Astrocyte of the spinal cord (primary cell): ENCODE results near the gene CNTN5.

Source experiments
- DNase-seq: peaks from one replicate; pipeline ENCODE4 v3.0.0; 2011; ENCODE audit warnings: low read depth, low spot score
- H3K4me3 ChIP-seq: 2 replicates; pipeline ENCODE4 v1.5.1; 2011; ENCODE audit warnings: low read depth, mild to moderate bottlenecking, low read length, moderate library complexity
- CTCF ChIP-seq: IDR thresholded peaks from 2 replicates; pipeline ENCODE4 v1.5.1; 2012; ENCODE audit warnings: low read depth, mild to moderate bottlenecking, low read length, inconsistent platforms
- in situ Hi-C: cut with HindIII; loops from 2 replicates; pipeline ENCODE4 v1.10.0; 2017; ENCODE audit warnings: low sequenced_read_pairs

The CNTN5 gene

GRCh38 chr11:99154277-99154676, 133.5 kb downstream of the CNTN5 start:
- no peak for DNase-seq
- H3K4me3 ChIP-seq, result no peak overlapping the region
- in situ Hi-C loops, result no loop called here
- no peak for TF ChIP-seq CTCF

GRCh38 chr11:99160447-99160846, 139.7 kb downstream of the CNTN5 start:
- TF ChIP-seq CTCF, result no peak
- no peak for DNase-seq
- H3K4me3 ChIP-seq, result no peak overlapping the region
- in situ Hi-C loops, result no loop called here

- in situ Hi-C loops, result no loop called here
- DNase-seq, result no peak
- no peak overlapping the region for H3K4me3 ChIP-seq
- no peak for TF ChIP-seq CTCF
Measured at GRCh38 chr11:99162819-99163218, 142.1 kb downstream of the CNTN5 start.

- H3K4me3 ChIP-seq, result no peak overlapping the region
- no peak for DNase-seq
- in situ Hi-C loops, result no loop called here
- TF ChIP-seq CTCF, result no peak
Measured at GRCh38 chr11:99170591-99170990, 149.8 kb downstream of the CNTN5 start.

GRCh38 chr11:99171330-99171729, 150.6 kb downstream of the CNTN5 start:
- DNase-seq, result no peak

GRCh38 chr11:99176430-99176829, 155.7 kb downstream of the CNTN5 start:
- no peak overlapping the region for H3K4me3 ChIP-seq
- in situ Hi-C loops, result no loop called here
- TF ChIP-seq CTCF, result no peak
- no peak for DNase-seq

More at GRCh38 chr11:99171330-99171729, 150.6 kb downstream of the CNTN5 start:
- no peak overlapping the region for H3K4me3 ChIP-seq
- in situ Hi-C loops, result no loop called here
- TF ChIP-seq CTCF, result no peak

- DNase-seq, result no peak
- no peak for TF ChIP-seq CTCF
- in situ Hi-C loops, result no loop called here
- H3K4me3 ChIP-seq, result no peak overlapping the region
Measured at GRCh38 chr11:99177446-99177845, 156.7 kb downstream of the CNTN5 start.
